COLO668 (cell line): ENCODE results near the gene GBP5.
"Not testable (repeated sequence)": the region's sequence is repeated elsewhere in the genome, so short reads cannot be mapped to it uniquely, and the experiment has no call there.

Experiments
- DNase-seq: peaks from one replicate; lab custom pipeline; 2025; ENCODE audit not compliant: unreplicated experiment; lab: John Stamatoyannopoulos, UW

Gene GBP5

GRCh38 chr1:89272269-89273041 lies at the start of gene GBP5:
TSS of gene GBP5 (minus strand) at chr1:89272860. CDS start at chr1:89269555, 3,305 bp downstream.
- DNase-seq, result not testable (repeated sequence)

- DNase-seq, result no peak
These were observed 49.7 kb upstream of the GBP5 start for GRCh38 chr1:89322402-89322801.

GRCh38 chr1:89312572-89312971 lies 39.9 kb upstream of the GBP5 start:
- DNase-seq, result no peak

GRCh38 chr1:89311757-89312156 lies 39.1 kb upstream of the GBP5 start:
- DNase-seq, result no peak

GRCh38 chr1:89310976-89311375 lies 38.3 kb upstream of the GBP5 start:
- DNase-seq, result no peak

GRCh38 chr1:89310505-89310904 lies 37.8 kb upstream of the GBP5 start:
- DNase-seq, result no peak

GRCh38 chr1:89309828-89310227 lies 37.2 kb upstream of the GBP5 start:
- no peak for DNase-seq

- DNase-seq, result no peak
These were observed 33.6 kb upstream of the GBP5 start for GRCh38 chr1:89306273-89306672.

- DNase-seq, result no peak
These were observed 32.8 kb upstream of the GBP5 start for GRCh38 chr1:89305493-89305892.

GRCh38 chr1:89304572-89305230 lies 32.0 kb upstream of the GBP5 start:
- DNase-seq, result no peak

GRCh38 chr1:89302697-89303332 lies 30.2 kb upstream of the GBP5 start:
- DNase-seq, result no peak

- not testable (repeated sequence) for DNase-seq
These were observed 27.2 kb upstream of the GBP5 start for GRCh38 chr1:89299739-89300463.

GRCh38 chr1:89298461-89298860 lies 25.8 kb upstream of the GBP5 start:
- DNase-seq, result no peak

GRCh38 chr1:89295187-89295586 lies 22.5 kb upstream of the GBP5 start:
- no peak for DNase-seq

GRCh38 chr1:89291276-89291675 lies 18.6 kb upstream of the GBP5 start:
- DNase-seq, result no peak

GRCh38 chr1:89288051-89288340 lies 15.3 kb upstream of the GBP5 start:
- no peak for DNase-seq

- DNase-seq, result no peak
These were observed 14.8 kb upstream of the GBP5 start for GRCh38 chr1:89287181-89288050.

GRCh38 chr1:89286549-89287180 lies 14.0 kb upstream of the GBP5 start:
- no peak for DNase-seq

- no peak for DNase-seq
These were observed 13.2 kb upstream of the GBP5 start for GRCh38 chr1:89285745-89286380.
